ACHN (cell line): Measurements from ENCODE around the gene ACBD3.

Experiments used
- DNase-seq: peaks from one replicate; pipeline ENCODE4 v3.0.0-alpha.2; 2015
- in situ Hi-C: cut with HindIII; loops from 2 replicates; pipeline ENCODE4 v1.10.0; 2017; ENCODE audit warnings: low sequenced_read_pairs, low pct_ligation_motif_present, low pct_unique_long_range_greater_than_20kb

Gene ACBD3

DNA sequence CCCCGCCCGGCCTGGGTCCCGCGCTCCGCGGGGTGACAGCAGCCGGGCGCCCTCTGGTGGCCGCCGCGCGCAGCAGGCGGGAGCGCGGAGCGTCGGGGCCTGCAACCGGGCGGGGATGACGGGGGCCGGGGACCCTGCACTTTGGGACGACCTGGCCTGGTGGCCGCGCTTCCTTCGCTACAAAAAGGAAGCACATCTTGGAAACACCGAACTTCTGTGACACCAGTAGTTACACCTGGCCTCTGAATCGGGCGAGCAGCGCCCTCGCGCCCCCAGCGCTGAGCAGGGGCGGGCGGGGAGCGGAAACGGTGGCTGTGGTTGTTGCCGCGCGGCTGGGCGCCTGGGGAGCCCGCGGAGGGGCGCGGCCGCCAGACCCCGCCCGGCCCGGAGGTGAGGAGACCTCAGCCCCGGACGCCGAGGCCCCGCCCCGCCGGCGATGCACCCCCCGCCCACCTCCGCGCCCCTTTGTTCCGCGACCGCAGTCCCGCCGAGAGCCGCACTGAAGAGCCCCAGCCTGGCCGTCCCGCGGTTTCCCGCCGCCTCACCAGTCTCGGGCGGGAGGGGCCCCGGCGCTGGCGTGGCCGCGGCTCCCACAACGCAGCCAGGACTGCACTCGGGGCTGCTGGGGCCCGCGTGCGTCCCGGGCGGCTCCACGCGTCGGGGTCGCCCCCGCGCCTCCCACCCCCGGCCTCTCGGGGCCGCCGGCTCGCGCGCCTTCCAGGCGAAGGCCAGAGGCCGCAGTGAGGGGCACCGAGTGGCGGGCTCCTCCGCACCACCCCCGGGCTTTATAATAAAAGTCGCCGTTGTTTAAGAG, 64.7 kb downstream of the ACBD3 start:
- DNase-seq = peak; percentile 60

GRCh38 chr1:226121049-226121586, 65.4 kb downstream of the ACBD3 start:
- in situ Hi-C loops = no loop called here
- DNase-seq = no peak

More for the DNA sequence above, 64.7 kb downstream of the ACBD3 start:
- in situ Hi-C loops = no loop called here

- DNase-seq = no peak
- in situ Hi-C loops = no loop called here
Measured at GRCh38 chr1:226120398-226120797, 66.1 kb downstream of the ACBD3 start.

- in situ Hi-C loops = no loop called here
- DNase-seq = no peak
Measured at GRCh38 chr1:226119169-226119568, 67.4 kb downstream of the ACBD3 start.

- DNase-seq = no peak
- in situ Hi-C loops = no loop called here
Measured at GRCh38 chr1:226118357-226118756, 68.2 kb downstream of the ACBD3 start.

DNA sequence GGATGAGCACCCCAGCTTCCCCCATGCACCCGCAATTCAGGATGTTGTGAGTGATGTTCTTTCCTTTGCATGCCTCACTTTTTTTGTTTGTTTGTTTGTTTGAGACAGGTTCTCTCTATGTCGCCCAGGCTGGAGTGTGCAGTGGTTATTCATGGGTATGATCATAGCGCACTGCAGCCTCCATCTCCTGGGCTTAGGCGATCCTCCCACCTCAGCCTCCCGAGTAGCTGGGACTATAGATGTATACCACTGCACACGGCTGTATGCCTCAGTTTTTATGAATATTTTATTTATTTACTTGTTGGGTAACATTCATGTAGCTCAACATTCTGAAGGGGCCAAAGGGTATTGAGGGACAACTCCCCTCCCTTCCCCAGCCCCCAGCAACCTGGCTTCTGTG, 69.2 kb downstream of the ACBD3 start:
- in situ Hi-C loops = no loop called here
- no peak for DNase-seq

- DNase-seq = no peak
- in situ Hi-C loops = no loop called here
Measured at GRCh38 chr1:226116673-226117072, 69.9 kb downstream of the ACBD3 start.

- in situ Hi-C loops = no loop called here
- no peak for DNase-seq
Measured at GRCh38 chr1:226112626-226113025, 73.9 kb downstream of the ACBD3 start.

- in situ Hi-C loops = no loop called here
- no peak for DNase-seq
Measured at GRCh38 chr1:226111883-226112261, 74.7 kb downstream of the ACBD3 start.

DNA sequence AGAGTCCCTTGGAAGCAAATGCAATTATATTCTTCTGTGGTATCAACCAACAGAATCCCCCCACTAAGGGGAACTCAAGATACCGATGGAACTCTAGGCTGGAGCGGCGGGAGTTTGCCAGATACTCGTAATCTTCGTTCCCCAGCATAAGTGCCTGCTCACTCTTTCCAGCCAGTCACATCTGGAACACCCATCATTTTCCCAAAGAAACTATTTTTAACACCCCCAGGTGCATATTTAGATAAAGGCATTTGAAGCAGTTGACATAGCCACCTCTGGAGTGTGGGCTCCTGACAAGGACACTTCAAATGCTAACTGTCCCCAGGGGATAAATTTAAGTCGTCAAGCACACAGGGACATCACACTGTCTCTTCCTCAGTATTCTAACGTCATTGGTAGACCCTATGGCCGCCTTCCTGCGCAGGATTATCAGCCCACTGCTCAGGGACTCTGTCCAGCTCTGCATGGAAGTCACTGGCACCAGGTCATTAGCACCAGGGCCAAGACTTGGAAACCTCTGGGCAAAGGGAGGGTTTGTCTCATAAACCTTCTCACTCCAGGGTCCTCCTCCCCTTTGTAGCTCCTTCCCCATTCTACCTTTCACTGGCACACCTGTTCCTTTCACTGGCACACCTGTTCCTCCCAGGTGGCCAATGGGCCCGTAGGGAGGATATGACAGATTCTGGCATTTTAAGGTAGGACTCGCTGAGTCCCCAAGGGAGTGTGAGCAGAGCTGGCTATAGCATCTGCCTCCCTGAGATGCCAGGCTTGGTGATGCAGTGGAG, 75.3 kb downstream of the ACBD3 start:
- no peak for DNase-seq
- in situ Hi-C loops = no loop called here

DNA sequence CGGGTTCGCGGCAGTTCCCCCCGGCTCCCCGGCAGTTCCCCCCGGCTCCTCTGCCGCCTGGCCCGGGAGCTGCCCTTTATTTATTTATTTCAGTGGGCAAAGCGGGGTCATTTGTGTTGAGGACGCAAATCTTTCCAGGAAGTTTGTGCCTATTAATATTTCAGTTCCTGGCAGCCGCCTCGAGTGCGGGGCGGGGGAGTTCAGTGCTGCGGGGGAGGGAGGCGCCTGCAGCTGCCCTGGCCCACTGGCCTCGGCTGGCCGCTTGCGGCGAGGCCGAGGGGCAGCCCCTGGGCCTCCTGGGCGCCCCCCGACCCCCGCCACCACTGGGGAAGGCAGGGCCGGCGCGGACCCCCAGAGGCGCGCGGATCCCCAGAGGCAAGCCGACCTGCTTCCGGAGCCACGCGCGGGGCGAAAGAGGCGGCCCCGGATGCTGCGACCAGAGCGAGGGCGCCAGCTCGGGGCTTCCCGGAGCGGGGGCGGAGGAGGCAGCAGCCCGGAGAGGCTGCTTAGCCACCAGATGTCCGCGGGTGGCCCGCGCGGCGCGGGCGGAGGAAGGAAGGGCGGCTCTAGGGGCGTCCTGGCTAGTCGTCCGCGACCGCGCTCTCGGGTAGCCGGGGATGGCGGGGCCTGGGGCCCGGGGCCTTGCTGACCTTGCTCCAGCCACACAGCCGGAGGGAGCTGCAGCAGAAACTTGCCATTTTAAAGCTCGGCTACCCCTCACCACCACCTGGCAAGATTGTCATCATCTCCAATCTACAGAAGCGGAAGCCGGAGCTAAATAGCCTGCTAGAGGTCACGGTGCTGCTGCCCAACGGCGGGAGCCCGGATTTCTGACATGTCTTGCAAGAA, 76.1 kb downstream of the ACBD3 start:
- in situ Hi-C loops = no loop called here
- DNase-seq = peak; percentile 70

DNA sequence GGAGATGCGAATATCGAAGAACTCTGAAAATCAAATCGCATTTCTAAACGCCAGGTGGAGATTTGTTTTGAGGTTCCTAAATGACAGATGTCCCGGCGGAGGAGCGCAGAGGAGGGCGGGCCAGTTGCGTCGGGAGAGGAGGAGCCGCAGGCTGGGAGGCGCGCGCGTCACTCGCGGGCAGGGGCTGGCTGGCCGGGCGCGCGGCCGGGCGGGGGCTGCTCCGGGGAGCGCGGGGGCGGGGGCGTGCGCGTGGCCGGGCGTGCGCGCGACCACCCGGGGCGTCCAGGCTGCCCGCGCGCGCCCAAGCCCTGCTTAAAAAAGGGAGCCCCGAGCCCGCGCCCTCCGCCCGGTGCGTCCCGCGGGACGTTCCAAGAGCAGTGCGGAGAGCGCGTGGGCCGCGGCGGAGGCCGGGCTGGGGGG, 76.7 kb downstream of the ACBD3 start:
- in situ Hi-C loops = no loop called here
- DNase-seq = peak; percentile 81

DNA sequence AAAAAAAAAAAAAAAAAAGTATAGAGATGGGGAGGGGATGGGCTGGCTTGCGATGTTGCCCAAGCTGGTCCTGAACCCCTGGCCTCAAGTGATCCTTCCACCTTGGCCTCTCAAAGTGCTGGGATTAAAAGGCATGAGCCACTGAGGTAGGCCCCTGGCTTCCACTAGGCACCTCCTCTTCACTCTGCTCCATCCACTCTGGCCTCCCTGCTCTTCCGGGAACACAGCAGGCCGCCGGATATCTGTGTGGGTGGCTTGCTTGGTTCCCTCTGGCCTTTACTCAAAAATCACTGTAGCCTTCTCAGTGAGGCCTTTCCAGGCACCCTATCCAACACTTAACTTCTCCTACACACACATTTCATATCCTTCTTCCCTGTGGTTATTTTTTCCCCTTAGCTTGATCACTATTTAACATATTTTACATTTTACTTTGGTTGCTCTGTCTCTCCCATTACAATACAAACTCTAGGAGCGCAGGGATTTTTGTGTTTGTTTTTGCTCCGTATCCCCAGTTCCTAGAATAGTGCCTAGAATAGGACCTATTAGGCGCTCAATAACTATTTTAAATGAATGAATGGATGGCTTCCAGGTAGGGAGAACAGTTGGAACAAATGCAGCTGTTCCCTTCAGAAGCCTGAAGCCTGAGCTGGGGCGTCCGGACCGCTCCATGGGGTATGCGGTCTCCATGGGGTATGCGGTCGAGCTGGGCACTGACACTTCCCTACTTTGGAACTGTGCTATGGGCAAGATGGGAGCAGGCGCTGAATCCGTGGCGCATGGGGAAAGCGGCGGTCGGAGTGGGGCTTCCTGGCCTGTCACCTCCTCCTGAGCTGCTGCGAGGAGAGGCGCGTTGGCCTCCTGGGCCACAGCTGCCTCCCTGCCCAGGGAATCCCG, 77.4 kb downstream of the ACBD3 start:
- in situ Hi-C loops = no loop called here
- no peak for DNase-seq

DNA sequence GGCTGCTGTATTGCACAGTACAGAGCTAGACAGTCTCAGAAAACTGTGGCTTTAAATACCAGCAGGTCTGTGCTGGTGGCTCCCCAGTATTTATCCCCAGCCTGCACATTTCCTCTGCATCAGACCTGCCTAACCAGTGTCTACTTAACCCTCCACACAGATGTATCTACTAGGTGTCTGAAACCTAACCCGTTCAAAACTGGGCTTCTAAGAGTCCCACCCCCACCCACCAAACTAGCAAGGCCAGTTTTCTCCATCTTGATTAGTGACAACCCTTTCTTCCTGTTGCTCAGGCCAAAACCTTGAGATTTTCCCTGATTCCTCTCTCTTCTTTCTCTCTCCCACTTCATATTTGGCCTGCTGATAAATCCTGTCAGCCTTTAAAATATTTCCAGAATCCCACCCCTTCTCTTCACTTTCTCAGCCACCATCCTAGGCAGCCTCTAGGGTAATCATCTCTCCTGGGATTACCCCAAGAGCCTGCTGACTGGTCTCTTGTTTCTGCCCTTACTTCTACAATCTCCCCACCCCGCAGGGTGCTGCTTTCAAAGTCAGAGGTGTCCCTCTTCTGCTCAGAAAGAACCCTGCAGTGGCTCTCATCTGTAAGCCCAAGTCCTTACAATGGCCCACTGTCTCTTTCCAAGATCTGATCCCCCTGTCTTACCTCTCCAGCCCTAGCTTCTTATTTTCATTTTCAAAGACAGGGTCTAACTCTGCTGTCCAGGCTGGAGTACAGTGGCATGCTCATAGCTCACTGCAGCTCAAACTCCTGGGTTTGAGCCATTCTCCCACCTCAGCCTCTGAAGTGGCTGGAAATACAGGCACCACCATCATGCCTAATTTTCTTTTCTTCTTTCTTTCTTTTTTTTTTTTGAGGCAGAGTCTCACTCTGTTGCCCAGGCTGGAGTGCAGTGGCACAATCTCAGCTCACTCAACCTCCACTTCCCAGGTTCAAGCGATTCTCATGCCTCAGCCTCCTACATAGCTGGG, 78.8 kb downstream of the ACBD3 start:
- DNase-seq = no peak
- in situ Hi-C loops = no loop called here

GRCh38 chr1:226104671-226105121, 81.8 kb downstream of the ACBD3 start:
- in situ Hi-C loops = no loop called here

GRCh38 chr1:226100436-226101391, 85.8 kb downstream of the ACBD3 start:
- DNase-seq = peak; percentile 37
- in situ Hi-C loops = no loop called here

More at GRCh38 chr1:226104671-226105121, 81.8 kb downstream of the ACBD3 start:
- DNase-seq = no peak
